H9 (cell line): ENCODE data around the gene TMEM229B. TPM values are rescaled to one million over a fixed set of nuclear protein-coding genes. Genes with fewer than 3 reads are reported as not detected.

ENCODE experiments used
- DNase-seq: peaks from one replicate; pipeline ENCODE4 v3.0.0-alpha.2; 2017
- H2AFZ ChIP-seq: one replicate; pipeline ENCODE4 v1.6.1; 2013; ENCODE audit warnings: mild to moderate bottlenecking, low read length, control low read depth, moderate library complexity
- H2AK5ac ChIP-seq: 2 replicates; pipeline ENCODE4 v1.6.1; 2013; ENCODE audit warnings: low read length, control low read depth, mixed read lengths; ENCODE audit not compliant: insufficient read length
- H2BK120ac ChIP-seq: one replicate; pipeline ENCODE4 v1.6.1; 2013; ENCODE audit warnings: low read depth, mild to moderate bottlenecking, low read length, control low read depth, inconsistent platforms; ENCODE audit not compliant: poor library complexity, severe bottlenecking
- H2BK12ac ChIP-seq: 2 replicates; pipeline ENCODE4 v1.6.1; 2013; ENCODE audit warnings: low read length, control low read depth, mixed read lengths, low read depth; ENCODE audit not compliant: insufficient read length
- H2BK15ac ChIP-seq: 2 replicates; pipeline ENCODE4 v1.6.1; 2013; ENCODE audit warnings: low read depth, low read length, control low read depth
- H2BK20ac ChIP-seq: one replicate; pipeline ENCODE4 v1.6.1; 2013; ENCODE audit warnings: low read depth, mild to moderate bottlenecking, low read length, control low read depth, inconsistent platforms; ENCODE audit not compliant: poor library complexity, severe bottlenecking
- H2BK5ac ChIP-seq: 2 replicates; pipeline ENCODE4 v1.6.1; 2013; ENCODE audit warnings: low read length, control low read depth, mixed read lengths; ENCODE audit not compliant: insufficient read length
- H3K14ac ChIP-seq: 2 replicates; pipeline ENCODE4 v1.6.1; 2013; ENCODE audit warnings: low read length, control low read depth; ENCODE audit not compliant: insufficient read depth
- H3K18ac ChIP-seq: 2 replicates; pipeline ENCODE4 v1.6.1; 2013; ENCODE audit warnings: low read depth, mild to moderate bottlenecking, mixed read lengths, low read length, control low read depth; ENCODE audit not compliant: insufficient read length
- H3K23ac ChIP-seq: 2 replicates; pipeline ENCODE4 v1.6.1; 2013; ENCODE audit warnings: low read length, control low read depth, mixed read lengths, low read depth; ENCODE audit not compliant: insufficient read length
- H3K23me2 ChIP-seq: 2 replicates; pipeline ENCODE4 v1.6.1; 2013; ENCODE audit warnings: low read depth, mild to moderate bottlenecking, mixed read lengths, low read length, control low read depth; ENCODE audit not compliant: insufficient read length, poor library complexity, severe bottlenecking
- H3K27ac ChIP-seq: 2 replicates; pipeline ENCODE4 v1.5.1; 2013; ENCODE audit warnings: low read length, control low read depth, mixed read lengths, low read depth; ENCODE audit not compliant: insufficient read length
- H3K27me3 ChIP-seq: 2 replicates; pipeline ENCODE4 v1.6.1; 2013; ENCODE audit warnings: low read length, control low read depth, inconsistent platforms; ENCODE audit not compliant: insufficient read depth
- H3K4ac ChIP-seq: 2 replicates; pipeline ENCODE4 v1.6.1; 2013; ENCODE audit warnings: low read depth, mild to moderate bottlenecking, control low read depth, inconsistent platforms, low read length, moderate library complexity
- H3K4me1 ChIP-seq: 2 replicates; pipeline ENCODE4 v1.6.1; 2013; ENCODE audit warnings: low read length, control low read depth, inconsistent platforms; ENCODE audit not compliant: insufficient read depth
- H3K4me2 ChIP-seq: 2 replicates; pipeline ENCODE4 v1.6.1; 2013; ENCODE audit warnings: low read length, control low read depth, mixed read lengths; ENCODE audit not compliant: insufficient read length, insufficient read depth
- H3K56ac ChIP-seq: 2 replicates; pipeline ENCODE4 v1.6.1; 2013; ENCODE audit warnings: low read depth, mild to moderate bottlenecking, mixed read lengths, low read length, control low read depth; ENCODE audit not compliant: insufficient read length
- H3K79me1 ChIP-seq: 2 replicates; pipeline ENCODE4 v1.6.1; 2013; ENCODE audit warnings: low read depth, mild to moderate bottlenecking, moderate library complexity, low read length, control low read depth, inconsistent platforms; ENCODE audit not compliant: insufficient read depth, poor library complexity, severe bottlenecking
- H3K79me2 ChIP-seq: 2 replicates; pipeline ENCODE4 v1.6.1; 2013; ENCODE audit warnings: low read length, control low read depth, inconsistent platforms; ENCODE audit not compliant: insufficient read depth
- H3K9ac ChIP-seq: 2 replicates; pipeline ENCODE4 v1.6.1; 2013; ENCODE audit warnings: low read length, control low read depth, mixed read lengths; ENCODE audit not compliant: insufficient read length; ENCODE audit errors: extremely low read depth
- H3K9me3 ChIP-seq: one replicate; pipeline ENCODE4 v1.6.1; 2013; ENCODE audit warnings: low read depth, low read length, inconsistent platforms; ENCODE audit not compliant: control insufficient read depth
- H3T11ph ChIP-seq: one replicate; pipeline ENCODE4 v1.6.1; 2013; ENCODE audit warnings: mild to moderate bottlenecking, low read length, control low read depth, inconsistent platforms
- H4K20me1 ChIP-seq: one replicate; pipeline ENCODE4 v1.6.1; 2013; ENCODE audit not compliant: control insufficient read depth, insufficient read length, insufficient read depth
- H4K5ac ChIP-seq: 2 replicates; pipeline ENCODE4 v1.6.1; 2013; ENCODE audit warnings: low read depth, mild to moderate bottlenecking, mixed read lengths, low read length, control low read depth; ENCODE audit not compliant: insufficient read length
- H4K8ac ChIP-seq: replicated peaks from 2 replicates; pipeline ENCODE4 v1.6.1; 2013; ENCODE audit warnings: low read length, control low read depth, mixed read lengths, low read depth; ENCODE audit not compliant: insufficient read length
- H4K91ac ChIP-seq: 2 replicates; pipeline ENCODE4 v1.6.1; 2013; ENCODE audit warnings: low read depth, mild to moderate bottlenecking, moderate library complexity, mixed read lengths, low read length, control low read depth; ENCODE audit not compliant: insufficient read length
- H3K27ac Mint-ChIP-seq, 3 experiments: 2 replicates in 2 of 3; 3 replicates in 1 of 3; pipeline ENCODE4 v1.8.0; 2020 to 2021; ENCODE audit warnings: mixed read lengths in 3 of 3, mild to moderate bottlenecking in 1 of 3, moderate library complexity in 1 of 3
- H3K27me3 Mint-ChIP-seq: 2 replicates; pipeline ENCODE4 v1.8.0; 2021; ENCODE audit warnings: low read depth, mild to moderate bottlenecking, moderate library complexity, mixed read lengths
- H3K36me3 Mint-ChIP-seq, 3 experiments: 2 replicates in 2 of 3; 3 replicates in 1 of 3; pipeline ENCODE4 v1.8.0; 2020 to 2021; ENCODE audit warnings: low read depth in 3 of 3, mixed read lengths in 3 of 3; ENCODE audit not compliant: insufficient read depth in 1 of 3
- H3K4me1 Mint-ChIP-seq, 2 experiments: 2 replicates each; pipeline ENCODE4 v1.8.0; 2020; ENCODE audit warnings: mixed read lengths in 2 of 2
- H3K4me3 Mint-ChIP-seq, 2 experiments: 2 replicates in 1 of 2; 3 replicates in 1 of 2; pipeline ENCODE4 v1.8.0; 2020 to 2021; ENCODE audit warnings: mild to moderate bottlenecking in 2 of 2, mixed read lengths in 2 of 2, moderate library complexity in 1 of 2
- H3K9me3 Mint-ChIP-seq, 2 experiments: 2 replicates in 1 of 2; 3 replicates in 1 of 2; pipeline ENCODE4 v1.8.0; 2020; ENCODE audit warnings: mild to moderate bottlenecking in 2 of 2, mixed read lengths in 2 of 2, moderate library complexity in 1 of 2
- WGBS: extraction: QIAGEN DNeasy Blood & Tissue Kit; methylation state at CpG from one replicate; pipeline ENCODE4 v1.1.7; 2013; ENCODE audit warnings: missing lambda C conversion rate, low lambda C conversion rate, mixed read lengths; ENCODE audit not compliant: insufficient read length; ENCODE audit errors: extremely low coverage; 5-methylcytosine and 5-hydroxymethylcytosine counted together
- total RNA-seq: library from RNA; stranded (reverse); gene quantifications from 2 replicates; pipeline ENCODE4 v1.2.1, GENCODE V29; 2021
- TF ChIP-seq, protein P1 (sequence below): fragments of 200-600 bp; sonication (generic); conservative IDR thresholded peaks from 3 replicates; pipeline ENCODE4 v1.8.0; 2021; ENCODE audit warnings: antibody characterized with exemption, mild to moderate bottlenecking

TMEM229B gene
- total RNA-seq, 1 experiment from 2014 or later = 0.24 TPM

- no peaks in the 10 kb centered on the region for H3K36me3 Mint-ChIP-seq
- no peak overlapping the region for H2BK20ac ChIP-seq
- H2AK5ac ChIP-seq = no peak overlapping the region
- H3K79me1 ChIP-seq = no peaks in the 10 kb centered on the region
- no peak overlapping the region for H4K91ac ChIP-seq
- no peak overlapping the region for H3K4me2 ChIP-seq
- H2BK120ac ChIP-seq = no peak overlapping the region
- WGBS = no CpG with 5 or more reads among the region's 9 CpGs
- H2BK12ac ChIP-seq = no peak overlapping the region
- H3K23me2 ChIP-seq = no peaks in the 10 kb centered on the region
- H3K4me3 Mint-ChIP-seq = no peak overlapping the region; a peak in 1 of 5 replicates
- H3K23ac ChIP-seq = no peak overlapping the region
- H3K27ac Mint-ChIP-seq = no peak overlapping the region; a peak in 1 of 7 replicates
- no peaks in the 10 kb centered on the region for H3K27me3 ChIP-seq
- no peaks in the 10 kb centered on the region for H3K9me3 ChIP-seq
- no peaks in the 10 kb centered on the region; the same call in 1 of the 2 replicates for H3K27me3 Mint-ChIP-seq
- no peak overlapping the region for H3K9ac ChIP-seq
- no peak overlapping the region for H2BK5ac ChIP-seq
- no peak overlapping the region for H3K4ac ChIP-seq
- TF ChIP-seq, protein P1, sequence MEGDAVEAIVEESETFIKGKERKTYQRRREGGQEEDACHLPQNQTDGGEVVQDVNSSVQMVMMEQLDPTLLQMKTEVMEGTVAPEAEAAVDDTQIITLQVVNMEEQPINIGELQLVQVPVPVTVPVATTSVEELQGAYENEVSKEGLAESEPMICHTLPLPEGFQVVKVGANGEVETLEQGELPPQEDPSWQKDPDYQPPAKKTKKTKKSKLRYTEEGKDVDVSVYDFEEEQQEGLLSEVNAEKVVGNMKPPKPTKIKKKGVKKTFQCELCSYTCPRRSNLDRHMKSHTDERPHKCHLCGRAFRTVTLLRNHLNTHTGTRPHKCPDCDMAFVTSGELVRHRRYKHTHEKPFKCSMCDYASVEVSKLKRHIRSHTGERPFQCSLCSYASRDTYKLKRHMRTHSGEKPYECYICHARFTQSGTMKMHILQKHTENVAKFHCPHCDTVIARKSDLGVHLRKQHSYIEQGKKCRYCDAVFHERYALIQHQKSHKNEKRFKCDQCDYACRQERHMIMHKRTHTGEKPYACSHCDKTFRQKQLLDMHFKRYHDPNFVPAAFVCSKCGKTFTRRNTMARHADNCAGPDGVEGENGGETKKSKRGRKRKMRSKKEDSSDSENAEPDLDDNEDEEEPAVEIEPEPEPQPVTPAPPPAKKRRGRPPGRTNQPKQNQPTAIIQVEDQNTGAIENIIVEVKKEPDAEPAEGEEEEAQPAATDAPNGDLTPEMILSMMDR = no peak
- H3K27ac ChIP-seq = no peak overlapping the region
- no peaks in the 10 kb centered on the region for H3K9me3 Mint-ChIP-seq
- no peaks in the 10 kb centered on the region for H3K4me1 ChIP-seq
- no peak overlapping the region for H2AFZ ChIP-seq
- no peak for DNase-seq
- H2BK15ac ChIP-seq = no peak overlapping the region
- no peaks in the 10 kb centered on the region for H4K20me1 ChIP-seq
- no peak overlapping the region for H4K8ac ChIP-seq
- no peak overlapping the region for H3T11ph ChIP-seq
- no peak overlapping the region for H3K18ac ChIP-seq
- no peak overlapping the region for H3K56ac ChIP-seq
- peaks cover 0 to 10% of the 10 kb centered on the region in 2 experiments; a peak in 2 of 4 replicates for H3K4me1 Mint-ChIP-seq
- H4K5ac ChIP-seq = no peak overlapping the region
- no peak overlapping the region for H3K14ac ChIP-seq
- no peaks in the 10 kb centered on the region for H3K79me2 ChIP-seq
Measured at GRCh38 chr14:67480011-67480410, 8.5 kb downstream of the TMEM229B start.
